Erythroblast (primary cell): ENCODE results near the gene DEPDC5.

Source experiments
- GATA1 ChIP-seq: IDR thresholded peaks from 2 replicates; pipeline ENCODE4 v1.6.1; 2011; ENCODE audit warnings: low read depth, mild to moderate bottlenecking, control low read depth, low read length, moderate library complexity
- POLR2A ChIP-seq: IDR thresholded peaks from 2 replicates; pipeline ENCODE4 v1.6.1; 2011; ENCODE audit warnings: mild to moderate bottlenecking, low read length

- TF ChIP-seq GATA1 (no peak), POLR2A (no peak)
Observed at GRCh38 chr22:31933406-31933805, 179.6 kb downstream of the DEPDC5 start.
